Measurements from ENCODE around the gene SEMA4G. TPM values are rescaled to one million over a fixed set of nuclear protein-coding genes. Genes with fewer than 3 reads are reported as not detected.
A peak's percentile ranks its signal among the peaks of the same experiment; 100 is the strongest.

The SEMA4G gene
- total RNA-seq, 1 experiment from 2014 or later = 4.7 TPM

GRCh38 chr10:100995181-100995580, 25.9 kb downstream of the SEMA4G start (continued):
- no peak for TF ChIP-seq POLR2AphosphoS5 (IDR thresholded peaks at IDR 0.05; ENCODE audit: low read depth, low read length)

GRCh38 chr10:100996678-100997359, 27.5 kb downstream of the SEMA4G start:
- no peak for TF ChIP-seq CTCF (IDR thresholded peaks at IDR 0.05)
- no peak for TF ChIP-seq SIN3A (IDR thresholded peaks at IDR 0.05; ENCODE audit: borderline replicate concordance, insufficient read depth, low read depth, low read length)
- no peak for TF ChIP-seq TCF7L2 (IDR thresholded peaks at IDR 0.05; ENCODE audit: low read depth, low read length)
- TF ChIP-seq REST (IDR thresholded peaks at IDR 0.05; ENCODE audit: insufficient read depth in 1 of 2, low read depth in 2 of 2, low read length in 1 of 2) = no peak
- no peak; the same call in 1 of the 2 replicates for TF ChIP-seq POLR2AphosphoS5 (IDR thresholded peaks at IDR 0.05; ENCODE audit: low read depth, low read length)
- Histone ChIP-seq H3K9me3 (ENCODE audit: control insufficient read depth, insufficient read depth, low read depth, low read length) (no peaks in the 10 kb centered on the region), H3K4me3 (ENCODE audit: low read depth in 2 of 2, low read length in 2 of 2) (peak overlapping the region; percentile 74 to 87), H3K4me1 (ENCODE audit: control insufficient read depth, insufficient read depth, low read length) (peaks cover 40% of the 10 kb centered on the region), H3K36me3 (ENCODE audit: control insufficient read depth, insufficient read depth, low read length) (peaks cover 7% of the 10 kb centered on the region; the same call in 1 of the 2 replicates), H3K27me3 (ENCODE audit: control insufficient read depth, insufficient read depth, low read length) (no peaks in the 10 kb centered on the region), H3K27ac (ENCODE audit: low read length) (peak overlapping the region; percentile 96)
- in situ Hi-C loops (cut with HindIII; ENCODE audit: low pct_unique_long_range_greater_than_20kb, low sequenced_read_pairs) = no loop called here
- ATAC-seq = peak; percentile 50
- CTCF ChIA-PET = interaction anchor here (1.0 to 1.8 kb wide), 5 partner anchors 15 to 53 kb away, joined by 3 to 11 read pairs (median 6); partner anchors contain the start of gene SEMA4G
- DNase-seq (ENCODE audit: low read depth, low spot score) = no peak
- BruUV-seq (replicated peaks) = no TSS peak
- POLR2A ChIA-PET = interaction anchor here (0.5 to 1.1 kb wide), 3 partner anchors 16 to 253 kb away, joined by 3 to 5 read pairs (median 4); partner anchors contain the start of gene KAZALD1
- intact Hi-C loops (cut with micrococcal nuclease; ENCODE audit: unreplicated experiment) = no loop called here

GRCh38 chr10:100997360-100998182, 28.3 kb downstream of the SEMA4G start:
- BruUV-seq (replicated peaks) = no TSS peak
- ChIA-PET CTCF (interaction anchor here (0.8 to 1.8 kb wide), 8 partner anchors 9 to 52 kb away, joined by 3 to 11 read pairs (median 4); partner anchors contain the start of gene SEMA4G), POLR2A (interaction anchor here (0.5 to 1.1 kb wide), 5 partner anchors 17 to 254 kb away, joined by 3 to 14 read pairs (median 5); partner anchors contain the start of gene KAZALD1)
- H3K27me3 ChIP-seq (ENCODE audit: control insufficient read depth, insufficient read depth, low read length) = no peaks in the 10 kb centered on the region
- ATAC-seq (peak; percentile 73), DNase-seq (ENCODE audit: low read depth, low spot score) (no peak)
- TF ChIP-seq CTCF (IDR thresholded peaks at IDR 0.05) (peak; percentile 99), SIN3A (IDR thresholded peaks at IDR 0.05; ENCODE audit: borderline replicate concordance, insufficient read depth, low read depth, low read length) (peak; percentile 92; the same call in 1 of the 2 replicates), POLR2AphosphoS5 (IDR thresholded peaks at IDR 0.05; ENCODE audit: low read depth, low read length) (peak; percentile 24), TCF7L2 (IDR thresholded peaks at IDR 0.05; ENCODE audit: low read depth, low read length) (no peak), REST (IDR thresholded peaks at IDR 0.05; ENCODE audit: insufficient read depth in 1 of 2, low read depth in 2 of 2, low read length in 1 of 2) (0 out of 4 replicates have a peak, but pooled peaks of 1 of the 2 experiments have one; percentile 28)
- intact Hi-C loops (cut with micrococcal nuclease; ENCODE audit: unreplicated experiment) (no loop called here), in situ Hi-C loops (cut with HindIII; ENCODE audit: low pct_unique_long_range_greater_than_20kb, low sequenced_read_pairs) (no loop called here)
- H3K9me3 ChIP-seq (ENCODE audit: control insufficient read depth, insufficient read depth, low read depth, low read length) = no peaks in the 10 kb centered on the region
- peaks cover 7% of the 10 kb centered on the region; the same call in 1 of the 2 replicates for H3K36me3 ChIP-seq (ENCODE audit: control insufficient read depth, insufficient read depth, low read length)
- peak overlapping the region; percentile 96 for H3K27ac ChIP-seq (ENCODE audit: low read length)
- peaks cover 40% of the 10 kb centered on the region for H3K4me1 ChIP-seq (ENCODE audit: control insufficient read depth, insufficient read depth, low read length)
- H3K4me3 ChIP-seq (ENCODE audit: low read depth in 2 of 2, low read length in 2 of 2) = peak overlapping the region; percentile 74 to 87
